Activated CD8-positive, alpha-beta memory T cell treated with anti-CD3 and anti-CD28 coated beads for 24 hours (primary cell): ENCODE measurements around the gene KRTAP8-1.

Experiments used
- DNase-seq: peaks from one replicate; pipeline ENCODE4 v3.0.0-alpha.2; 2020

Gene KRTAP8-1, protein sequence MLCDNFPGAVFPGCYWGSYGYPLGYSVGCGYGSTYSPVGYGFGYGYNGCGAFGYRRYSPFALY

DNA sequence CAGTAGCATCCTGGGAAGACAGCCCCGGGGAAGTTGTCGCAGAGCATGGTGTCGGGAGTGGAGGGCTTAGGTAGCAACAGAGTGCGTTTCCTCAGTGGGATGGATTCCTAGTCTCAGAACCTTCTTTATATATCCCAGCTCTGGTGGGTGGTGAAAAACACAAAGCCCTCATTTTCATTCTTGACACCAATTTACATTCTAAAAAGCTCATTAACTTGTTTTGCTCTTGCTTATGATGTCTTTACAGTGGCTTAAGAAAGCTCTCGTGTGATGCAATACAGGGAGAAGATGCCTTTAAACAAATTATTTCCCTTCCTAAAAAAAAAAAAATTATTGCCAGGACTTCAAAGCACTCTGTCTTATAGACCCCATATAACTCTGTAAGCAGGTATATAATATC, at the start of gene KRTAP8-1:
KRTAP8-1 (minus strand) TSS at position 101 of the 400 bp plus-strand sequence; CDS start at position 47, 54 bp downstream.
- DNase-seq: no peak

DNA sequence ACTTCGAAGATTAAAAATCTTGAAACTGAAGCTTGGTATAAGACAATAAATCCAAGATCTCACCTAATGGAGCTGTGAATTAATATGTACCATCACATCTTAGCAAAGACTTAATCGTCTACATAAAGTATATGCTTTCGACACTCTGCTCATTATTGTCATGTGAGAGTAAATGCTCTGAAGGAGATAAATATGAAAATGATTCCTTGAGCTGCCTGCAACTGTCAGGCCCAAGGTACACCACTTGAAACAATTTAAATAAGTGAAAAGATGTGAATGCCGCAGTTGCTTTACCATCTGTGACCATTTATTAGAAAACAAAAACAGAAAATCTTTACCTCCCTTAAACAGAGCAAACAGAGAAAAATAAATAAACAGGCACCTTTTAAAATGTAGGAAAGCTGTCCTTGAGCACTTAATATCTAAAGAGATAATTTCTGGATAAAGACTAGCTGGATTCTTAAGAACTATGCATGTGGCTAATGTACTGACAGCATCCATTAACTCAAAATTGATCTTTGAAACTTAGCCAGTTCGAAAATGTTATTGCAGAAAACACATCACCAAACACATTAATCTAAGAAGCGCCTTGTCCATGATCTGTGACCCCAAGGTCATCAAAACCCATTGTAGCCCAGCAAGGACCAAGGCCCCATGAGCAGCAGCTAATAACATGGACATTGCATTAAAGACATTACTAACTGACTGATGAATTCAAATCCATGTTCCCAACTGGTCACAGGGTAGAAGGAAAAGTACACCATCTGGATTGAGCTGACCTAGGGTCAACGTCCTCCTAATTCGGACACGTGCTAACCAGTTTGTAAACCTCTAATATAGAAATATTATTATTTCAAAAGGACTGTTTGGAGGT, 34.8 kb upstream of the KRTAP8-1 start:
- DNase-seq: no peak

DNA sequence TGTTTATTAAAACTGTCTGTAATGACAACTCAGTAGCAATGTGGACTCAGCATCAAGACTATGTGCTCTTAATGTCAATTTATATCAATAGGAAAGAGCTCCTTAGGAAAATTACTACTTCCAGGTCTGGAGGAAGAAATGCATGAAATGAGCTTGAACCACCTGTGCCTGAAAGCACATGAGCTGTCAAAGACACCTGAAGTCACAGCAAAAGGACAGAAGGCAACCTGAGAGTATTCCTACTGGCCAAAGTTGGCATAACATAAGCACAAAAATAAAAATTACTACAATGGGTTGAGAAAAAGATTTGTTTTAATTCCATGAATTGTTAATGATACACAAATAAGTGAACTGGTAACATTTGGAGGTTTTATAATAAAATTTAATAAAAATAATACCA, 29.9 kb upstream of the KRTAP8-1 start:
- DNase-seq: no peak

DNA sequence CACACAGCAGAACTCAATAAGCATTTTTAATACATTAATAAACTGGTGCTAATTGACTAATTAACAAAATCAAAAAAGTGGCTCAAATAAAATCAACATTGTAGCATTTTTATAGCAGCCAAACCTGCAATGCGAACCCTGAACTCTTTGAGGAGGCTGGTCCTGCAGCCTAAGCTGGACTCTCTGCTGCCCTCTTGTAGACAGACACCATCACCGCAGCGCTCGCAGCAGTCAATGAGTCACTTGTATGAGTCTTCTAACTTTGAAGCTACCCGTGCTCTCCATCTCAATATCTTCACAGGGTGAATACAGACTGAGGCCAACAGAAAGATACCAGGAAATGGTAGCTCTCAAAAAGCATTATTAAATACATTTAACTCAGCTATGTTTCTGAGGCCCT, 26.2 kb upstream of the KRTAP8-1 start:
- DNase-seq: no peak

DNA sequence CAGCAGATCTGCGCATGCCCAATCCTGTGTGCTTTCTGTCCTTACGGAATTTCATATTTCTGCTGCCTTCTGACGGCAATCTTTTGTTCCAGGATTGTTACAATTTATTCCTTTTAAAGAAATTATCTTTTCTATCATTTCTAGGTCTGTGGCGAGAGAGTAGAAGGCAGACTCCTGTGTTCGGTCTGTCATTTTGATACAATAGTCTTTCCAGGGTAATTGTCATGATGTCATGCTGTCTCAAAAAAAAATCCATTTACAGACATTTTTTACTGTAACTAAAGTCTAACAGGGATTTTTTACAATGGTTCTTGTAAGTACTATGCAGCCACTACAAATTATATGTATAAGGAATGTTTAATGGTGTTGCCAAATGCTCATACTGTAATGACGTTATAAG, 25.5 kb upstream of the KRTAP8-1 start:
- DNase-seq: no peak

DNA sequence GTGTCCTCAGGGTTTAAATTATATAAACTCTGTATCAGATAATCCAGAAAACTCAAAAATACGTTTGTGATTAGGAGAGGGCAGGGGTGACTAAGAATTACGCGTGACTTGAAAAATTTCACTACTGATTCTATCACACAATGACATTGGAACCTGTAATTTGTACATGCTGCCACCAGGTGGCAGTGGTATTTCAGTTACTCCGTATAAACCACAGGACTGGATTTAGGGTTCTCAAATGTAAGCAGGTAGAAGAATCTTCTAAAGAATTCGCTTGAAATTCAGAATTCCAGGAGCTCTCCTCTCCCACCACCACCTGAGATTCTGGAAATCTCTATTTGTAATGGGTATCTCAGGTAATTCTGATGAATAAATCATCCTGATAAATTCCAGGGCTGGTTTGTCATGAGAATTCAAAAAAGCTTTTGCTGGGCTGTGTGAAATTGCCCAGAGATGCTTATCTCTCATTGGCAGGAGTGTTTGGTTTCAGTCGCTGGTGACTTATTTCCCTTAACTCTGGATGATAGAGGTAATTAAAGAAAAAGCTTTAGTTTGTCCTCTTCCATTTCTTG, 18.2 kb upstream of the KRTAP8-1 start:
- no peak for DNase-seq

DNA sequence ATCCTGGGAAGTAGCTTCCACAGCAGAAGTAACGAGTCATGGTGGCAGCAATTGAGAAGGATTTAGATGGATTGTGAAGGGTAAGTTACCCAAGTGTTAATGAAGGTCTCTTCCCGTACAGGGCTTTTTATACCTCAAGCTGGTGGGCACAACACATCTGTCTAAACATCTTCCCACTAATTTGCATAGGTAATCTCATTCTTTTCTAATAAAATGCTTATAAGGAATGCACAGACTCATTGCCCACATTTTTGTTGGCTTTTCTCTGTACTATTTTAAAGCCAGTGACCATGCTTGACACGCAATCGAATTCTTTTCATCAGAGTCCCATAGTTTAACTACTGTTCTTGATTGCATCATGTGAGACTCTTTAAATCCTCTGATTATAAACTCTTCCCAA, 16.6 kb upstream of the KRTAP8-1 start, which contains the start of gene KRTAP7-1:
KRTAP7-1 (minus strand) TSS at position 101 of the 400 bp plus-strand sequence; CDS start at position 40, 61 bp downstream.
- DNase-seq: no peak

DNA sequence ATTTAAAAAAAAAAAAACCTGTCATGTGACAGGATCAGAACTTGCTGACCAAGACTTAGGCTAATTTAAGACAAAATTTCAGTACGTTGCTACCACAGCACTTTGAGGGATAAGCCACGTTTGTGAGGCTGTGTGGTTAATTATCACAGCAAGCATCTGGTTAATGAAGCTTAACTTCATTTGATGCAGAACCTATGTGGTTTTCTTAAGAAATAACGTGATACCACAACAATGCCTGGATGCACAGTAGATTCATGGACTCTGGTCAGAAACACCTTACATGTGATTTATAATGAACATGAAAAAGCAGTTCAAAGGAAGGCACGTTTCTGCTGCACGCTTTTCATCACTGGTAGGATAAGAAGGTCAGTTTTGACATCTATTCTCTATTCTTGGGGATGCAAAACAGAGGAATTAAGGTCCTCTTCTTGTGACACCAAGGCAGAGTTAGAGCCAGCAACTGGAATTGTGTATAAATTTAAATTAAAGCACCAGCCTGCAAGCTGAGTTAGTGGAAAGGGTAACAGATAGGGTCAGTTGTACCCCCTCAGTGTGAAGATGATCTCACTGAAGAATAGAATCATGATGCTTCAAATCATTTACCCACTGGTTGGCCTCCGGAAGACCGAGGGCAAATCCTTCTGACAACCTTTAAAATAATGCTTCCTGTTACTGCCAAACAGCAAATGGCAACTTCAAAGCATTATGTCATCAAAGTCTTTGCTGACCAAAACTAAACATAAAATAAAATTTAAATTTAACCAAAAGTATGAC, 6.0 kb upstream of the KRTAP8-1 start:
- DNase-seq: no peak

DNA sequence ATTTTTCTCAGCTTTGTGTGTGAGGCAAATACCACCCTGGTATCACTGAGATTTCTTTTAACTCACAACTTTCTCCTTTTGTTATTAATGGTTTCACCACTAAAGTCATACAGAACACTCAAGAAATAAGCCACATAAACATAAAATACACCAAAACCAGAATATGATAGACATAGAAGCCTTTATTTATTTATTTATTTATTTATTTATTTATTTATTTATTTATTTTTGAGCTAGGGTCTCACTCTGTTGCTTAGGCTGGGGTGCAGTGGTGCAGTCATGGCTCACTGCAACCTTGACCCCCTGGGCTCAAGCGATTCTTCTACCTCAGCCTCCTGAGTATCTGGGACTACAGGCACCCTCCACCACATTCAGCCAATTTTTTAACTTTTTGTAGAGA, 12.5 kb downstream of the KRTAP8-1 start:
- no peak for DNase-seq

DNA sequence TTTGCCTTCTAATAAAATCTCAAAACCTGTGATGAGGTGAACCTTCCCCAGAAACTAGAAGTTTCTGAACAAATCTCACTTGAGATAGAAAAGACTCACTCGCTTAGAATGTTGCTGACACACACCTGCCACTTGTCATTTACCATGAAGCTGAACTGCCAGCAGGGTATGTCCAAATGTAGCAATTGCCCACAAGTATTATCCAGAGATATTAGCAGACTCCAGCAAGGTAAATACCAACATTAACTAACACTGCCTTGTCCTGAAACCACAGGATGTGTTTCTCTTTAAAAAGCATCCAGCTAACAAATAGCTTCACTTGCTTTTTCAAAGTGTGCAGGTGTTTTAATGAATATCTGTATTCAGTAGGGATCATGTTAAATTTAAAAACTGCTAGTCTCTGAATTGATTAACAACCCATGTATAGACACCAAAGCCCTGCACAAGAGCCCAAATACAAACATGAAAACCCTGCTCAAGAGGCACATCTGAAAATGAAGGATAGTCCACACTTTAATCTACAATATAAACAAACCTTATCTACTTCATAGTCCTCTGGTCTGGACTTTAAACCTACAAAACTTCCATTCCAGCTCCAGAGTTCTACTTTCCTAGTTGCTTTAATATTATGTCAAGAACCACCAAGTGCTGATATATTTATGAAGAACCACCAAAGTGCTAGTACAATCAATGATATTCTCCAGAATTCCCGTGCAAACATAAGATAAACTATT, 19.3 kb downstream of the KRTAP8-1 start:
- DNase-seq: no peak

DNA sequence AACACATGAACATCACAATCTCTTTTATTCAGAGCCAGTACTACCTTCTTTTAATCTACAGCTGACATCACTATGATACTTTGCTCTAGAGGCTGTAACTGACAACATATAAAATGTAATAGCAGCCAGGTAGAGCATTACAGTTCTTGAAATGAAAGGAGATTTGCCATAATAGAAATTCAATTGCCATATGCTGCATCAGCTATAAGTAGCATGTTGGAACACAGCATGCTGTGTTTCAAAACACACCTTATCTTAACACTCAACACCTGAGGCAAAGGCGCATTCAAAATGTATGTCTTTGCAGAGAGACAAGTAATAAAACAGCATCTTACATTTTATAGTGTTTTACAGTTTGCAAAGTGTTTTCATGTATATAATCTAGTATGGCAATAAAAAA, 33.8 kb downstream of the KRTAP8-1 start:
- DNase-seq: no peak

DNA sequence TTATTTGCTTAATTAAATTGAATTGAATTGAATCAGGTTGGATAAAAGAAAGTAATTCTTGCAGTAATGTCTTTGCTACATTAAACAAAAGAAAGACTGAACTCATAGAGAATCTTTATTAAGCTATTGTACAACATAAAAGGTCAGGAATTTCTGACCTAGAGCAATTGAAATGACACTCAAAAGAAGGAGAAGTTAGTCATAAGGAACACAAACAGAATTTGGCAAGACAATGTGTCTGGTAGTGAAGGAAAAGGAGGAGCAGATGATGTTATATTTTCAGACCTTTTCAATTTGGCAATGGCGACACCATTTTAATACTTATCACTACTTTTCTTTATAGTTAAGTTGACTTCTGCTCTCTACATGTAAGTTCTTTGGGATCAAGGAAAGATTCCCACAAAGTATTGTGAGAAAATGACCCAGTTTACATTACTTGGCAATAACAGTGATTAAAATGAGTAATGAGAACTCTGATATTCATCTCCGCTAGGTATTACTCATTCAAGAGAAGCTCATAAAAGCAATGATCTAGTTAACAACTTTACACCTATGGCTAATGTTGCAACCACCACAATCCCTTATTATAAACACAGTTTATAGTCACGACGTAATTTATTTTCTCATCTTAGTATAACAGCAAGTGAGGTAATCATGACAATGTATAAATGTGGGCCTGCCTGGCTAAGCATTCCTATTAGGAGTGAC, 43.2 kb downstream of the KRTAP8-1 start:
- DNase-seq: no peak
